KMS-11 (cell line): ENCODE measurements around the gene SPRY4.

Experiments
- H2AFZ ChIP-seq: fragments of 200-600 bp; sonication (generic); 2 replicates; pipeline ENCODE4 v1.6.1; 2016; ENCODE audit warnings: antibody characterized with exemption, mixed run types, low read depth
- H3K27ac ChIP-seq: fragments of 200-600 bp; sonication (generic); 2 replicates; pipeline ENCODE4 v1.6.1; 2016; ENCODE audit warnings: mild to moderate bottlenecking, mixed run types
- H3K27me3 ChIP-seq: fragments of 200-600 bp; sonication (generic); 2 replicates; pipeline ENCODE4 v1.6.1; 2017; ENCODE audit warnings: mild to moderate bottlenecking, low read depth, mixed run types, moderate library complexity; ENCODE audit not compliant: insufficient read depth
- H3K36me3 ChIP-seq: fragments of 200-600 bp; sonication (generic); 2 replicates; pipeline ENCODE4 v1.6.1; 2017; ENCODE audit warnings: mild to moderate bottlenecking, mixed run types; ENCODE audit not compliant: insufficient read depth
- H3K4me1 ChIP-seq: fragments of 200-600 bp; sonication (generic); 2 replicates; pipeline ENCODE4 v1.6.1; 2016; ENCODE audit warnings: mild to moderate bottlenecking, low read depth, mixed run types; ENCODE audit not compliant: poor library complexity, severe bottlenecking
- H3K4me2 ChIP-seq: fragments of 200-600 bp; sonication (generic); 2 replicates; pipeline ENCODE4 v1.7.0; 2016; ENCODE audit warnings: mild to moderate bottlenecking, mixed run types
- H3K4me3 ChIP-seq: fragments of 200-600 bp; sonication (generic); IDR thresholded peaks from 2 replicates; pipeline ENCODE4 v1.6.1; 2017; ENCODE audit warnings: low read depth, low read length, mixed read lengths; ENCODE audit not compliant: insufficient read depth
- H3K79me2 ChIP-seq: fragments of 200-600 bp; sonication (generic); 2 replicates; pipeline ENCODE4 v1.6.1; 2016; ENCODE audit warnings: low read depth, mixed run types; ENCODE audit not compliant: insufficient read depth
- H3K9ac ChIP-seq: fragments of 200-600 bp; sonication (generic); 2 replicates; pipeline ENCODE4 v1.6.1; 2016; ENCODE audit warnings: mild to moderate bottlenecking, mixed run types
- H4K20me1 ChIP-seq: fragments of 200-600 bp; sonication (generic); 2 replicates; pipeline ENCODE4 v1.6.1; 2016; ENCODE audit warnings: mild to moderate bottlenecking, mixed run types; ENCODE audit not compliant: insufficient read depth
- CTCF ChIP-seq: fragments of 200-600 bp; sonication (generic); conservative IDR thresholded peaks from 2 replicates; pipeline ENCODE4 v1.6.1; 2017; ENCODE audit warnings: low read depth, mild to moderate bottlenecking, antibody characterized with exemption, low read length, moderate library complexity, mixed read lengths

SPRY4 gene

GRCh38 chr5:142320851-142321560 lies 3.8 kb downstream of the SPRY4 start:
- H2AFZ ChIP-seq, result no peak overlapping the region
- H3K36me3 ChIP-seq, result no peaks in the 10 kb centered on the region
- H3K79me2 ChIP-seq, result no peaks in the 10 kb centered on the region
- peaks cover 6% of the 10 kb centered on the region for H3K4me1 ChIP-seq
- no peak for TF ChIP-seq CTCF
- no peak overlapping the region for H3K4me3 ChIP-seq
- H3K9ac ChIP-seq, result no peak overlapping the region
- no peak overlapping the region for H3K4me2 ChIP-seq
- no peaks in the 10 kb centered on the region for H3K27me3 ChIP-seq
- no peaks in the 10 kb centered on the region for H4K20me1 ChIP-seq
- H3K27ac ChIP-seq, result no peak overlapping the region

DNA sequence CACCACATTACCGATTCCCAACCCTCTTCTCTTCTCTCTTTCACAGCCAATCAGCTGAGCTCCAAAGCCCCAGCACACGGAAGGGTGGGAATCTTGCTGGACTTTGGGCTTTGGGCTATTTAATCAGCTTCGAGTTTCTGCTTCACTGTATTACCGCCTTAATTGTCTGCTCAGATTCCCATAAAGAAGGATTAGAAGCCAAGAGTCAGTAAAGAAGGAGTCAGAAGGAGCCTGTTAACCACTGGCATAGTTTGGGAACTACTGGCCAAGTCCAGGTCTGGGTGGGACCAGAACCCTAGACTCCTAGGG lies 4.4 kb downstream of the SPRY4 start:
- Histone ChIP-seq H3K79me2 (no peaks in the 10 kb centered on the region), H3K27ac (no peak overlapping the region), H3K4me2 (no peak overlapping the region), H3K4me1 (peaks cover 4% of the 10 kb centered on the region), H3K9ac (no peak overlapping the region), H3K4me3 (no peak overlapping the region), H3K36me3 (no peaks in the 10 kb centered on the region), H2AFZ (no peak overlapping the region), H4K20me1 (no peaks in the 10 kb centered on the region), H3K27me3 (no peaks in the 10 kb centered on the region)
- TF ChIP-seq CTCF, result no peak

- peaks cover 4% of the 10 kb centered on the region for H3K4me1 ChIP-seq
- no peaks in the 10 kb centered on the region for H3K36me3 ChIP-seq
- H3K4me3 ChIP-seq, result no peak overlapping the region
- no peak overlapping the region for H3K27ac ChIP-seq
- H2AFZ ChIP-seq, result no peak overlapping the region
- no peaks in the 10 kb centered on the region for H3K27me3 ChIP-seq
- no peak overlapping the region for H3K9ac ChIP-seq
- TF ChIP-seq CTCF, result no peak
- H4K20me1 ChIP-seq, result no peaks in the 10 kb centered on the region
- no peaks in the 10 kb centered on the region for H3K79me2 ChIP-seq
- no peak overlapping the region for H3K4me2 ChIP-seq
These were observed 5.0 kb downstream of the SPRY4 start for GRCh38 chr5:142319560-142320429.

DNA sequence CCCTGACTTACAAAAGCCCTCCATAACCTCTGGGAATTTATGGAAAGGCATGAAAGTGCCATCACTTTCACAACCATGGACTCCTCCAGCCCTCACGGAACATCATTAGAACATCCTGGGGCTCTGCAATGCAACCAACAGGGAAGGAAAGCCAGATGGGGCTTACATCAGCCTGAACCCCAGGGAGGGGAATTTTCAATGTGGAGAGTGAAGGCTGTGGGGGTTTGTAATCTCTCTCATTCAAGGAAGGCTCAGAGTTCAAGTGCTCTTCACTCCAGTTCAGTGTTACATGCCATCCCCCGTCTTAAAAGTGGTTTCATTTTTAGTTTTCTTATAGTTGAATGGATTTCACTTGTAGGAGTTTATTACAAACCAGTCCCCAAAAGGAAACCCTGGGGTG lies 5.7 kb downstream of the SPRY4 start:
- no peak overlapping the region for H3K9ac ChIP-seq
- H3K4me1 ChIP-seq, result peaks cover 4% of the 10 kb centered on the region
- H3K79me2 ChIP-seq, result no peaks in the 10 kb centered on the region
- no peaks in the 10 kb centered on the region for H4K20me1 ChIP-seq
- no peak for TF ChIP-seq CTCF
- H3K4me3 ChIP-seq, result no peak overlapping the region
- no peak overlapping the region for H3K27ac ChIP-seq
- H2AFZ ChIP-seq, result no peak overlapping the region
- H3K27me3 ChIP-seq, result no peaks in the 10 kb centered on the region
- H3K36me3 ChIP-seq, result no peaks in the 10 kb centered on the region
- H3K4me2 ChIP-seq, result no peak overlapping the region
